Hematopoietic multipotent progenitor cell treated with erythropoietin and hydrocortisone succinate and interleukin-3 and kit ligand, for 15 days (in vitro differentiated cells): ENCODE results near the gene MSX1.

Experiments
- DNase-seq: peaks from one replicate; pipeline ENCODE4 v3.0.0-alpha.2; 2015; ENCODE audit warnings: low spot score

The MSX1 gene

GRCh38 chr4:4841156-4841555, 18.3 kb upstream of the MSX1 start:
- no peak for DNase-seq

DNA sequence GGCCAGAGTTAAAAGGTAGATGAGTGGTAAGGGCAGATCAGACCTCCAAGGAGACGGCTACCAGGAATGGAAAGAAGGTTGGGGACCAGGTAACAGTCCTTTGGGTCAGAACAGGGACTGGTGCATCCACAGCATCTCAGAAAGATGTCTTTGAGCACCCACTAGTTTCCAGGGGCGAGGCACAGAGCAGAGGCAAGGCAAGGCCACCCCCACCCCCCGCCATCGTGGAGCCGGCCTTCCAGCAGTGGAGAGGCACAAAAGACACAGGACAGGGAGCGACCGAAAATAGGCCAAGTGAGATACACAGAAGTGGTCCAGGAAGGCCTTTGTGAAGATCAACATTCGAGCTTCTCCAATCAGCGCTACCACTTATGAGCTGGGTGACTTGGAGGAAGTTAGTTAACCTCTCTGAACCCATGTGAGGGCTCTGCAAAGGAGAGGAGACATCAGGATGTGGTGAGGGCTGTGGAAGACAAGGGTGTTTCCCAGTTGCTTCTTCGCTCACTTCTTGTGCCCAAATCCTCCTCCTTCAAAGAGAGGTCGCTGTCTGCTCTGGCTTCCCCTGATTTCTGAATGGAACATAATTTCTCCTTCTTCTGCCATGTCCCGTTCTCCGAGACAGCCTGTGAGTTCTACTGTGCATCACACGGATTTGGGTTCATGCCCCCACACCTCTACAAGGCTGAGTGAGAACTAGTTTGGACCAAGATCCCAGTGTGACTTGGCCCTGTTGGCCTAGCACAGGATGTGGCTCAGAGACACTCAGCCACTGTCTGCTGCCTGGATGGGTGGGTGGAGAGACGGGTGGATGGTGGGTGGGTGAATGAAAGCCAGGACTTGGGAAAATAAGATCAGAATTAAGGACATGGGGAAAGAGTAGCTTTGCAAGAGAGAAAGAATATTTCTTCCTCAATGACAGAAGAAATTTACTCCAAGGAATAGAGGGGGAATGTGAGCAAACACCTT, 16.7 kb upstream of the MSX1 start:
- no peak for DNase-seq

- no peak for DNase-seq
These were observed 15.7 kb upstream of the MSX1 start for GRCh38 chr4:4843635-4844291.

GRCh38 chr4:4845027-4845426, 14.4 kb upstream of the MSX1 start:
- no peak for DNase-seq

GRCh38 chr4:4847011-4847410, 12.5 kb upstream of the MSX1 start:
- no peak for DNase-seq

GRCh38 chr4:4848540-4848939, 10.9 kb upstream of the MSX1 start:
- no peak for DNase-seq

- no peak for DNase-seq
These were observed 10.4 kb upstream of the MSX1 start for GRCh38 chr4:4849106-4849505.

GRCh38 chr4:4849524-4850193, 9.8 kb upstream of the MSX1 start:
- DNase-seq, result no peak

DNA sequence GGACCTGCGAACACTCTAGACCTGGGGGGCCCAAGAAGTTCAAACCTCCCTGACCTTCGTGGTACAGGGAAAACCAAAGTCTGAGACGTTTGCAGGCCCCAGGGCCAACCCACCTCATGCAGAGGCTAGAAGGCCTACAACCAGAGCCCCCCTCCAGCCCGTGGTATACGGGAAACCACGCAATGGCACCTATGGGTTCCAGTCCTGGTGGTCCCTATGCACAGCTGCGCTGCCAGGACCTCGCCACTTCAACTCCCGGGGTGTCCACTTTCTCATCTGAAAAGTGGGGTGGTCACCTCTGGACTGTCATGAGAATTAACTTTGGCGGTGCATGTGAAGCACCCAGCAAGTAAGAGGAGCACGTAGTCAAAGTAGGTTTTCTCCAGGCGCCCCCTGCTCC, 8.4 kb upstream of the MSX1 start:
- DNase-seq, result no peak

DNA sequence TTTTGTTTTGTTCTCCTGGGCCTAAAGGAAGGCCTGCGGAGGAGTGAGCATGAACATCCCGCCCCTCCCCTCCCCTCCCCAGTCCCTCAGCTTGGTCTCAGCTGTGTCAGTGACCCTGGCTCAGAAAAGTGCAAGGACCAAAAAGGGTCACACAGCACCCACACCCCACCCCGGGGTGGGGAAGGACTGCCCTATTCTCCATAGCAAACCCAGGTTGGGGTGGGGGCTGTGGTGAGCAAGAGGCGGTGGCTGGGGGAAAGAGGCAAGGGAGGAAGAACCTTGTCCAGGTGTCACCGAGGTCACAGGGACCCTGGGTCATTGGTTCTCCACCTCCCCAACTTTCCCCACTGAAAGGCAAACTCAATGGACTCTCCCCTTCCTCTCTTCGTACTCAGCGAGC, 7.6 kb upstream of the MSX1 start:
- DNase-seq, result no peak

- DNase-seq, result no peak
These were observed 6.7 kb upstream of the MSX1 start for GRCh38 chr4:4852591-4853362.

- DNase-seq, result no peak
These were observed 6.1 kb upstream of the MSX1 start for GRCh38 chr4:4853371-4853823.

DNA sequence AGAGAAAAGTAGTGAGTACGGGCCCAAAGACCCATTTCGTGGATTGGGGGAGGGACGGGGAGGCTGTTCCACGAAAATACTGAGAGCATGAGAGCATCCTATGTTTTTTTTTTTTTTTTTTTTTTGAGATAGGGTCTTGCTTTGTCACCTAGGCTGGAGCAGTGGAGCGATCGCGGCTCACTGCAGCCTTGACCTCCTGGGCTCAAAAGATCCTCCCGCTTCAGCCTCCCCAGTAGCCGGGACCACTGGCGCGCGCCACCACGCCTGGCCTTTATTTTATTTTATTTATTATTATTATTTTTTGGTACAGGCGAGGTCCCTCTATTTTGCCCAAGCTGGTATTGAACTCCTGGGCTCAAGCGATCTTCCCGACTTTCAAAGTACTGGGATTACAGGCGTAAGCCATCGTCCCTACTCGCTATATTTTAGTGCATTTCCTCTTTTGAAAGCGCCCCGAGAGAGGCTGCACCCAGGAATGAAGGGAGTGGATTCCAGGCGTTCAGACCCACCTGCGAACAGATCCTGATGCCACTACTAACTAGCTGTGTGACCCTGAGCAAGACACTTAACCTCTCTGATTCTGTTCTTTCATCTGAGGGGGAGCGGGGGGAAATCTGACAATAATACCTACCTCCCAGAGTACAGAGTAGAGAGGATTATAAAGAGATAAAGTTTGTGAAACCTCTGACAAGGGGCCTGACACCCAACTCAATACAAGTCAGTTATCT, 5.4 kb upstream of the MSX1 start:
- no peak for DNase-seq

DNA sequence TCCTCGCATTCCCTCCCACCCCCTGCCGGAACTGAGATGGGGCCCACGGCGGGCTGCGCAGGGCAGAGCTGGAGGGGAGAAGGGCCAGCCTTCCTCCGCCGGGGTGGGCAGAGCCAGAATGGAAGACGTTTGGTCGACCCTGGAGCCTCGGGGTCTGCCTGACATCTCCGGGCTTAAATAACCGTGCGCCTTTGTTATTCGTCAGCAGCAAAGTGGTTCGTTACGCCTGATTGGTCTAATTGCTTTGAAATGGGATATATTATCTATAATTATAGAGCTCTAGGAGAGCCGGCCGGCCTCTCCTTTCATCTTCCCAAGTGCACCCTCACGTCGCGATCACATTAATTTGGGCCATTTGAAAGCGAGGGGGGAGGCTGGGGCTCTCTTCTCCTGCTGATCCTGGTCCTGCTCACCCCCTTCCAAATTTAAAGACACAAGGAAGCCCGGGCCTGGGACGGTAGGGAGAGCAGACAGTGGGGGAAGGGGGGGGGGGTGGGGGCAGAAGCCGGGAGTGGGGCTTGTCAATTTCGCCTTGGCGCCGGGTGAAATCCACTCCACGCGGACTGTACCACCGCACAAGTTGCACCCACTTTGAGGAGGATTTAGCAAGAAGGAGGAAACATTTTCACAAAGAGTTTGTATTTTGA, 4.7 kb upstream of the MSX1 start:
- DNase-seq, result no peak

GRCh38 chr4:4855301-4856070, 4.0 kb upstream of the MSX1 start:
- no peak for DNase-seq

DNA sequence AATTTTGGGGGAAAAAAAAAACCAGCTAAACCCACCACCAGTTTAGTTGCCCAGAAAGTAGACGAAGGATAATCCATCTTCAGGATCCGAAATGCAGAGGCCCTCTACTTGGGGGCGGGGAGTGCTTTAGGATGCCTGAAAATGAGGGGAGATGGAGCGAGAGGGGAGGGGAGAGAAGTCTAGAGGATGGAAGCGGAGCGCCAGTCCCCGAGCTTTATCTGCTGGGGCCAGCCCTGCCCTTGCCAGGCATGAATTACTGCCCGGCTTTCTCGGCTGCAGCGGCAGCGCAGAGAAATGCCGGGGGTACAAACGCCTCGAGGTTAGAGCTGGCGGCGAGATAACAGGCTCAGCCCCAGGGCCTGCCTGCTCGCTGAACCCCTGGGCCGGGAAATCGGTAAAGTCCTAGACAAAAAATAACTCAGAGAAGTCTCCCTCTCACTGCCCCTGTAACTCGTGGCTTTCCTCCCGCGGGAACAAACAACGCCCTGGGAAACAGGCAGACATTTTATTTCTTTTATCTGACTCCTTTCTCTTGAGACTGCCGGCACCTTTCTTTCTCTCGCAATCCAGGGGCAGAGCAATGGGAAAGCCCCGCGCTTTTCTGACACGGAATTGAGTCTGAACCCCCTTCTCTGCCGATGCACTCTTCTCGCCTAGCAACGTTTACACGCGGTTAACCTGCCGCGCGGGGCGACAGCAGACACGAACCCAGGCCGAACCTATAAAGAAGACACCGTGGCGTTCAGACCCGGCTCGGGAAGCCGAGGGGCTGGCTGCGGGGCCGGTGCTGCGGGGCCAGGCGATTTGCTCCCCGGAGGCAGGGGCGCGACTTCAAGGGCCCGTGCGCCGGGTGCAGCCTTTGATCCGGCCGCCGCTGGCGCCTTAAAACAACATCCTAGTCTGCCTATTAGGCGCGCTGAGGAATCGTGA, 3.1 kb upstream of the MSX1 start:
- no peak for DNase-seq

- no peak for DNase-seq
These were observed 2.3 kb upstream of the MSX1 start for GRCh38 chr4:4857001-4857808.
